Large intestine (tissue), 3 donors: ENCODE results near the gene MON2. TPM values are rescaled to one million over a fixed set of nuclear protein-coding genes. Genes with fewer than 3 reads are reported as not detected.

Source experiments
- DNase-seq, 2 donors: peaks; one replicate each; pipeline versions ENCODE4 v3.0.0 to v3.0.0-alpha.2; 2013
- H3K27ac ChIP-seq: one replicate; pipeline ENCODE4 v1.5.1; 2013; ENCODE audit warnings: low read length
- H3K27me3 ChIP-seq: 2 replicates; pipeline ENCODE4 v1.6.1; 2013; ENCODE audit warnings: low read length; ENCODE audit not compliant: control insufficient read depth, insufficient read depth
- H3K36me3 ChIP-seq: 2 replicates; pipeline ENCODE4 v1.6.1; 2013; ENCODE audit warnings: low read length; ENCODE audit not compliant: control insufficient read depth, insufficient read depth
- H3K4me1 ChIP-seq: one replicate; pipeline ENCODE4 v1.6.1; 2013; ENCODE audit warnings: low read length; ENCODE audit not compliant: control insufficient read depth, insufficient read depth
- H3K4me3 ChIP-seq: one replicate; pipeline ENCODE4 v1.5.1; 2013; ENCODE audit warnings: low read length
- H3K9me3 ChIP-seq: one replicate; pipeline ENCODE4 v1.6.1; 2013; ENCODE audit warnings: mild to moderate bottlenecking, low read depth, low read length, moderate library complexity; ENCODE audit not compliant: control insufficient read depth
- WGBS: methylation state at CpG from one replicate; pipeline ENCODE4 v1.1.5; 2013; ENCODE audit warnings: low lambda C conversion rate; ENCODE audit not compliant: insufficient coverage; 5-methylcytosine and 5-hydroxymethylcytosine counted together
- polyA plus RNA-seq: library from polyadenylated mRNA; unstranded; fragments of 120-200 nt; gene quantifications from one replicate; pipeline ENCODE4 v1.2.1, GENCODE V29; 2013

MON2 gene
- polyA plus RNA-seq, 1 donor = 49.1 TPM

GRCh38 chr12:62520361-62520760, 53.7 kb downstream of the MON2 start:
- Histone ChIP-seq H3K36me3 (peaks cover 9% of the 10 kb centered on the region), H3K4me3 (no peak overlapping the region), H3K9me3 (no peaks in the 10 kb centered on the region), H3K27me3 (no peaks in the 10 kb centered on the region), H3K4me1 (no peaks in the 10 kb centered on the region), H3K27ac (no peak overlapping the region)
- WGBS = no CpG with 5 or more reads among the region's 5 CpGs
- no peak for DNase-seq

GRCh38 chr12:62522984-62523383, 56.4 kb downstream of the MON2 start:
- Histone ChIP-seq H3K36me3 (peaks cover 12% of the 10 kb centered on the region), H3K9me3 (no peaks in the 10 kb centered on the region), H3K27me3 (no peaks in the 10 kb centered on the region), H3K4me3 (no peak overlapping the region), H3K4me1 (no peaks in the 10 kb centered on the region), H3K27ac (no peak overlapping the region)
- WGBS = 100% methylated on average over 2 of the region's 2 CpGs
- no peak for DNase-seq

DNA sequence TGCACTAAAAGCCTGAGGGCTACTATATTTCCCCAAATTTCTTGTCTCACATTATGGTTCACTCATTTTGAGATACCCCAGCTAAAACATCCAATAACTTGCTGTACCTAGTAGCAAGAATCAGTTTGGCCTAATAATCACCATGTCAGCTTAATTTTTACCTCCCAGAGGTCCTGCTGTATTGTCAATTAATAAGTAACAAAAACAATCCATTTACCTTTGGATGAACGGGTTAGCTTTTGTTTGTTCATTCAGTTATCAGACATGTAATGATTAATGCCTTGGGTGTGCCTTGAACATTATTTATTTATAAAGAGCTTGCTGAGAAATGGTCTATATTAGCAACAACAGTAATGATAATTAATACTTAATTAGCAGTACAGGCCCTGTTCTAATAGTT, 57.0 kb downstream of the MON2 start:
- no peak overlapping the region for H3K27ac ChIP-seq
- WGBS = no CpG with 5 or more reads among the region's 1 CpG

GRCh38 chr12:62525271-62525670, 58.6 kb downstream of the MON2 start:
- H3K36me3 ChIP-seq = peaks cover 8% of the 10 kb centered on the region
- H3K4me3 ChIP-seq = no peak overlapping the region
- DNase-seq = no peak
- no peaks in the 10 kb centered on the region for H3K4me1 ChIP-seq
- no peak overlapping the region for H3K27ac ChIP-seq
- H3K27me3 ChIP-seq = no peaks in the 10 kb centered on the region
- no peaks in the 10 kb centered on the region for H3K9me3 ChIP-seq

More for the DNA sequence above, 57.0 kb downstream of the MON2 start:
- Histone ChIP-seq H3K4me3 (no peak overlapping the region), H3K36me3 (peaks cover 10% of the 10 kb centered on the region), H3K27me3 (no peaks in the 10 kb centered on the region), H3K4me1 (no peaks in the 10 kb centered on the region), H3K9me3 (no peaks in the 10 kb centered on the region)
- no peak for DNase-seq

GRCh38 chr12:62530596-62530995, 64.0 kb downstream of the MON2 start:
- no peak for DNase-seq

GRCh38 chr12:62532333-62532732, 65.7 kb downstream of the MON2 start:
- Histone ChIP-seq H3K27ac (no peak overlapping the region), H3K4me1 (no peaks in the 10 kb centered on the region), H3K36me3 (peaks cover 25% of the 10 kb centered on the region), H3K9me3 (no peaks in the 10 kb centered on the region), H3K4me3 (no peak overlapping the region), H3K27me3 (no peaks in the 10 kb centered on the region)
- DNase-seq = no peak
- no CpG with 5 or more reads among the region's 3 CpGs for WGBS

More at GRCh38 chr12:62530596-62530995, 64.0 kb downstream of the MON2 start:
- Histone ChIP-seq H3K9me3 (no peaks in the 10 kb centered on the region), H3K27me3 (no peaks in the 10 kb centered on the region), H3K4me3 (no peak overlapping the region), H3K4me1 (no peaks in the 10 kb centered on the region), H3K36me3 (peaks cover 21% of the 10 kb centered on the region), H3K27ac (no peak overlapping the region)
- WGBS = no CpG with 5 or more reads among the region's 1 CpG

DNA sequence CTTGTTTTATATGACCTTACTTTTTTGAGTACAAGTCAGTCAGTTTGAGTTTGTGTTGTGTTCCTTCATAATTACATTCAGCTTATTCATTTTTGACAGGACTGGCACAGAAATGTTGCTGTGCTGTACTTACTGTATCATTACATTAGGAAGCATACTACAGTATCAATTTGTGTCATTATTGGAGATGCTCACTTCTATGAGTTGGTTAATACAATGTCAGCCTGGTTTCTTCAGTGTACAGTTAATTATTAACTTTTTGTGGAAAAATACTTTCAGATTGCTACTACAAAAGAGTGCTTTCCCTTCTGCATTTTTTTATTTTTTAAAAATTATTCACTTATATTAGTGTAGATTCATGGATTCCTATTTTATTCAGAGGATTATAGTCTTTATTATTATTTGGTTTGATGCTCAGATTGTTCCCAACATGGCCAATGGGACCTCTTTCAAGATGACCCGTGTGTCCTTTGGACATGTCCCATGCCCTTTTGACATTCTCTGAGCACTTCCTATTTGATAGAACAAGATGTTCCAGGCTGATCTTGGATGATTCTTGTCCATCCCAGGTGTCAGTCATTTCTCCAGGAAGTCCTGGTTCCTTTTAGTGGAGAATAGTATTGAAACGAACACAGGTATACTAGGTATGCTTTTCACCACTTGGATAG, 66.6 kb downstream of the MON2 start:
- no peak overlapping the region for H3K4me3 ChIP-seq
- no peaks in the 10 kb centered on the region for H3K27me3 ChIP-seq
- no CpG with 5 or more reads among the region's 2 CpGs for WGBS
- no peaks in the 10 kb centered on the region for H3K9me3 ChIP-seq
- H3K4me1 ChIP-seq = no peaks in the 10 kb centered on the region
- DNase-seq = no peak
- peaks cover 26% of the 10 kb centered on the region for H3K36me3 ChIP-seq
- H3K27ac ChIP-seq = no peak overlapping the region

DNA sequence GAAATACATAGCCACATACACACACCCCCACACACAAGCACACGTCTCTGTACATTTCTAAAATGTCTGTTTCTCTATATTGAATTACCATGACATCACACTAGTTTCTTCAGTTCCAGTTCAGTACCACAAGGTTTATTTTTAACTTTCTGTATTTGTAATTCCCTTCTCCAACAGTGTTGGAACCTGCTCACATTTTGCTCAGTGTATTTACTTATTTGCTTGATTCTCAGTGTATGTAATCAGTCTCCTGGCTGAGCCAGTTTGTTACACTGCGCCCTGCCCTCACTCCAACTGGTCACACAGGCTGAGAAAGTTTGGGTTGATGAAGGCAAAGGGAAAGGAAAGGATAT, 67.1 kb downstream of the MON2 start:
- Histone ChIP-seq H3K4me1 (no peaks in the 10 kb centered on the region), H3K9me3 (no peaks in the 10 kb centered on the region), H3K27ac (no peak overlapping the region), H3K36me3 (peaks cover 26% of the 10 kb centered on the region), H3K27me3 (no peaks in the 10 kb centered on the region), H3K4me3 (no peak overlapping the region)
- no CpG with 5 or more reads among the region's 2 CpGs for WGBS
- no peak for DNase-seq

GRCh38 chr12:62536546-62536945, 69.9 kb downstream of the MON2 start:
- Histone ChIP-seq H3K36me3 (peaks cover 35% of the 10 kb centered on the region), H3K27me3 (no peaks in the 10 kb centered on the region), H3K9me3 (no peaks in the 10 kb centered on the region), H3K4me3 (no peak overlapping the region), H3K27ac (no peak overlapping the region), H3K4me1 (no peaks in the 10 kb centered on the region)
- 100% methylated on average over 2 of the region's 4 CpGs for WGBS
- DNase-seq = no peak

GRCh38 chr12:62537551-62537950, 70.9 kb downstream of the MON2 start:
- Histone ChIP-seq H3K27ac (no peak overlapping the region), H3K4me3 (no peak overlapping the region), H3K36me3 (peaks cover 33% of the 10 kb centered on the region), H3K27me3 (no peaks in the 10 kb centered on the region), H3K4me1 (no peaks in the 10 kb centered on the region), H3K9me3 (no peaks in the 10 kb centered on the region)
- WGBS = 80% methylated on average over 1 of the region's 2 CpGs
- DNase-seq = no peak

DNA sequence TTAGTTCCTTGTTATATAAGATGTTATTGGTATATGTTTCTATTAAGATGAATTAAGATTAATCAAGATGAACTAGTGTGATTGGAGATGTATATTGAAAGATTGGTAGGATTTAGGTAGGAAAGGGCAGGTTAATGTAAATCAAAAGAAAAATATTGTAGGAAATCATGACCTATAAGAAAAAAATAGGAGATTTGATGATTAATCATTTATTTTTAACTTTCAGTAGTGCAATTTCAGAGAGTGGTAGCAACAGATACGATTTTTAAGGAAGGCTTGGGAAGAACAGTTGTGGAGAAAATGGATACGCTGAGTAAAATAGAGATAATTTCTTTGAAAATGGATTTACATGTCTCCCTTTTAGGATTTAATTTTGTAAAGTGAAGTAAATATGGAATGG, 73.7 kb downstream of the MON2 start:
- Histone ChIP-seq H3K36me3 (peaks cover 30% of the 10 kb centered on the region), H3K9me3 (no peaks in the 10 kb centered on the region), H3K4me3 (no peak overlapping the region), H3K27ac (no peak overlapping the region), H3K27me3 (no peaks in the 10 kb centered on the region), H3K4me1 (no peaks in the 10 kb centered on the region)
- no peak for DNase-seq
- 73% methylated on average over 2 of the region's 2 CpGs for WGBS
